Panc1 (cell line): ENCODE data around the gene CENPVL2. TPM values are rescaled to one million over a fixed set of nuclear protein-coding genes. Genes with fewer than 3 reads are reported as not detected.
A peak's percentile ranks its signal among the peaks of the same experiment; 100 is the strongest.
"Not testable (repeated sequence)": the region's sequence is repeated elsewhere in the genome, so short reads cannot be mapped to it uniquely, and the experiment has no call there.

Experiments used
- ATAC-seq: fragments of 200-7000 bp; cut with Tn5 transposase; 2 replicates; pipeline ENCODE4 v1.9.1; 2020; ENCODE audit warnings: mild to moderate bottlenecking, moderate library complexity
- BruUV-seq: library from RNA; stranded (reverse); fragments of 400-500 nt; replicated peaks from 2 replicates; lab custom pipeline; 2021; lab: Mats Ljungman, UMichigan
- CTCF ChIA-PET: fragments of 300-600 bp; sonication (Branson Sonifier 250); formaldehyde crosslinking; loops from one replicate; lab custom pipeline; 2022; ENCODE audit warnings: antibody characterized with exemption; lab: Charles Lee
- POLR2A ChIA-PET: fragments of 300-600 bp; sonication (Branson Sonifier 250); formaldehyde crosslinking; loops from one replicate; lab custom pipeline; 2022; ENCODE audit warnings: antibody characterized with exemption; lab: Charles Lee
- DNase-seq: peaks from one replicate; pipeline ENCODE4 v3.0.0-alpha.2; 2010; ENCODE audit warnings: low read depth, low spot score
- H3K27ac ChIP-seq: 2 replicates; pipeline ENCODE4 v1.5.1; 2011; ENCODE audit warnings: mild to moderate bottlenecking, low read length, inconsistent platforms
- H3K27me3 ChIP-seq: fragments of 200-500 bp; sonication (Bioruptor generic); 2 replicates; pipeline ENCODE4 v1.6.0; 2014; ENCODE audit warnings: low read length, inconsistent platforms; ENCODE audit not compliant: control insufficient read depth, insufficient read depth
- H3K36me3 ChIP-seq: fragments of 200-500 bp; sonication (Bioruptor generic); 2 replicates; pipeline ENCODE4 v1.5.1; 2014; ENCODE audit warnings: inconsistent platforms, mild to moderate bottlenecking, low read length, moderate library complexity; ENCODE audit not compliant: control insufficient read depth, insufficient read depth
- H3K4me1 ChIP-seq: 2 replicates; pipeline ENCODE4 v1.5.1; 2011; ENCODE audit warnings: inconsistent platforms, mild to moderate bottlenecking, low read length, moderate library complexity; ENCODE audit not compliant: control insufficient read depth, insufficient read depth
- H3K4me3 ChIP-seq, 2 experiments: 2 replicates each; pipeline ENCODE4 v1.5.1; 2011 to 2012; ENCODE audit warnings: low read depth in 2 of 2, low read length in 2 of 2, mild to moderate bottlenecking in 2 of 2, inconsistent platforms in 1 of 2, moderate library complexity in 1 of 2
- H3K9me3 ChIP-seq: fragments of 200-500 bp; sonication (Bioruptor generic); 2 replicates; pipeline ENCODE4 v1.5.1; 2014; ENCODE audit warnings: low read depth, mild to moderate bottlenecking, inconsistent platforms, low read length, moderate library complexity; ENCODE audit not compliant: control insufficient read depth, insufficient read depth
- CTCF ChIP-seq: fragments of 450-650 bp; IDR thresholded peaks from 2 replicates; pipeline ENCODE4 v1.5.1; 2017; ENCODE audit warnings: mild to moderate bottlenecking
- POLR2AphosphoS5 ChIP-seq: IDR thresholded peaks from 2 replicates; pipeline ENCODE4 v1.6.1; 2012; ENCODE audit warnings: mild to moderate bottlenecking, low read depth, low read length, moderate library complexity
- REST ChIP-seq, 2 experiments: IDR thresholded peaks; 2 replicates each; pipeline ENCODE4 v1.6.1; 2011 to 2012; ENCODE audit warnings: low read depth in 2 of 2, control low read depth in 1 of 2, low read length in 1 of 2, mild to moderate bottlenecking in 1 of 2, moderate library complexity in 1 of 2; ENCODE audit not compliant: insufficient read depth in 1 of 2
- SIN3A ChIP-seq: IDR thresholded peaks from 2 replicates; pipeline ENCODE4 v1.6.1; 2012; ENCODE audit warnings: low read depth, mild to moderate bottlenecking, low read length, moderate library complexity, borderline replicate concordance; ENCODE audit not compliant: insufficient read depth
- TCF7L2 ChIP-seq: IDR thresholded peaks from 2 replicates; pipeline ENCODE4 v1.6.1; 2011; ENCODE audit warnings: mild to moderate bottlenecking, low read depth, low read length, inconsistent platforms
- in situ Hi-C: cut with HindIII; loops from 2 replicates; pipeline ENCODE4 v1.10.0; 2016; ENCODE audit warnings: low sequenced_read_pairs, low pct_unique_long_range_greater_than_20kb
- intact Hi-C: fragments of 100-400 bp; cut with micrococcal nuclease; formaldehyde crosslinking; loops from one replicate; pipeline ENCODE4 v1.10.0; 2022; ENCODE audit not compliant: unreplicated experiment
- total RNA-seq: library from RNA; stranded (reverse); gene quantifications from one replicate; pipeline ENCODE4 v1.2.1, GENCODE V29; 2021; ENCODE audit not compliant: unreplicated experiment

The CENPVL2 gene
- total RNA-seq, 1 experiment from 2014 or later = not detected

GRCh38 chrX:51697397-51697796 is 14.8 kb upstream of the CENPVL2 start:
- BruUV-seq = no TSS peak
- CTCF ChIA-PET = no interaction called here
- Histone ChIP-seq H3K27me3 (no peaks in the 10 kb centered on the region), H3K36me3 (no peaks in the 10 kb centered on the region), H3K4me3 (no peak overlapping the region), H3K9me3 (no peaks in the 10 kb centered on the region), H3K4me1 (no peaks in the 10 kb centered on the region), H3K27ac (no peak overlapping the region)
- TF ChIP-seq SIN3A (no peak), CTCF (no peak), REST (IDR thresholded peaks at IDR 0.05; ENCODE audit: insufficient read depth in 1 of 2, low read depth in 2 of 2, low read length in 1 of 2) (no peak), TCF7L2 (no peak), POLR2AphosphoS5 (no peak)
- DNase-seq = no peak
- intact Hi-C loops (no loop called here), in situ Hi-C loops (no loop called here)
- POLR2A ChIA-PET = no interaction called here
- ATAC-seq = no peak

GRCh38 chrX:51694254-51694653 is 11.6 kb upstream of the CENPVL2 start:
- TF ChIP-seq CTCF = no peak
- TF ChIP-seq REST (IDR thresholded peaks at IDR 0.05; ENCODE audit: insufficient read depth in 1 of 2, low read depth in 2 of 2, low read length in 1 of 2) = no peak
- no peak for TF ChIP-seq POLR2AphosphoS5
- no peak for TF ChIP-seq SIN3A
- TF ChIP-seq TCF7L2 = no peak
- CTCF ChIA-PET = no interaction called here

GRCh38 chrX:51681808-51682719 is 567 bp downstream of the CENPVL2 start:
- BruUV-seq = not testable (repeated sequence)

More at GRCh38 chrX:51694254-51694653, 11.6 kb upstream of the CENPVL2 start:
- no peaks in the 10 kb centered on the region for H3K9me3 ChIP-seq
- no peaks in the 10 kb centered on the region for H3K4me1 ChIP-seq
- H3K27me3 ChIP-seq = no peaks in the 10 kb centered on the region
- no TSS peak for BruUV-seq
- in situ Hi-C loops (no loop called here), intact Hi-C loops (no loop called here)
- DNase-seq = no peak
- no peak overlapping the region for H3K4me3 ChIP-seq
- POLR2A ChIA-PET = no interaction called here
- H3K27ac ChIP-seq = no peak overlapping the region
- no peaks in the 10 kb centered on the region for H3K36me3 ChIP-seq
- ATAC-seq = no peak

More at GRCh38 chrX:51681808-51682719, 567 bp downstream of the CENPVL2 start:
- H3K4me3 ChIP-seq, intact Hi-C loops, H3K27me3 ChIP-seq, POLR2A ChIA-PET, H3K27ac ChIP-seq, CTCF ChIA-PET, H3K9me3 ChIP-seq, H3K36me3 ChIP-seq, in situ Hi-C loops, H3K4me1 ChIP-seq, DNase-seq: not testable (repeated sequence)
- peak; percentile 63 for ATAC-seq
